Heart left ventricle (tissue), 16 donors: ENCODE data around the gene BICC1. TPM values are rescaled to one million over a fixed set of nuclear protein-coding genes. Genes with fewer than 3 reads are reported as not detected.

Experiments used
- ATAC-seq, 4 donors: fragments of 200-7000 bp; cut with Tn5 transposase; one replicate each; pipeline ENCODE4 v1.9.1; 2020 to 2022; ENCODE audit warnings: moderate library complexity in 4 of 4, mild to moderate bottlenecking in 3 of 4, moderate number of reproducible peaks in 1 of 4
- DNase-seq, 5 donors: peaks; one replicate each; pipeline ENCODE4 v3.0.0-alpha.2; 2020
- H3K27ac ChIP-seq, 12 donors: fragments of 200-600 bp; sonication (generic) in 4 of 12; one replicate each; pipeline versions ENCODE4 v1.5.0 to v1.8.0; 2016 to 2022; ENCODE audit warnings: mild to moderate bottlenecking in 2 of 12
- H3K27me3 ChIP-seq, 9 donors: fragments of 200-600 bp; sonication (generic) in 2 of 9; one replicate each; pipeline versions ENCODE4 v1.5.1 to v1.8.0; 2016 to 2022; ENCODE audit warnings: mild to moderate bottlenecking in 3 of 9
- H3K36me3 ChIP-seq, 9 donors: fragments of 200-600 bp; sonication (generic) in 2 of 9; one replicate each; pipeline versions ENCODE4 v1.5.0 to v1.8.0; 2018 to 2022; ENCODE audit warnings: mild to moderate bottlenecking in 2 of 9
- H3K4me1 ChIP-seq, 12 donors: fragments of 200-600 bp; sonication (generic) in 4 of 12; one replicate each; pipeline versions ENCODE4 v1.5.0 to v1.8.0; 2016 to 2022; ENCODE audit warnings: mild to moderate bottlenecking in 3 of 12
- H3K4me3 ChIP-seq, 12 donors: fragments of 200-600 bp; sonication (generic) in 4 of 12; one replicate each; pipeline versions ENCODE4 v1.5.0 to v1.8.0; 2017 to 2022; ENCODE audit warnings: mild to moderate bottlenecking in 9 of 12, moderate library complexity in 4 of 12
- H3K9me3 ChIP-seq, 12 donors: fragments of 200-600 bp; sonication (generic) in 4 of 12; one replicate each; pipeline versions ENCODE4 v1.5.0 to v1.8.0; 2016 to 2022; ENCODE audit warnings: mild to moderate bottlenecking in 1 of 12
- CTCF ChIP-seq, 12 donors: fragments of 200-600 bp; sonication (generic) in 4 of 12; IDR thresholded peaks; one replicate each; pipeline versions ENCODE4 v1.5.0 to v1.8.0; 2018 to 2022; ENCODE audit warnings: antibody characterized with exemption in 12 of 12, mild to moderate bottlenecking in 5 of 12
- POLR2A ChIP-seq, 2 donors: fragments of 450-650 bp; IDR thresholded peaks; one replicate each; pipeline ENCODE4 v1.6.1; 2017; ENCODE audit warnings: antibody characterized with exemption in 2 of 2, mild to moderate bottlenecking in 2 of 2, moderate library complexity in 2 of 2
- WGBS, 4 donors: extraction: QIAGEN DNeasy Blood & Tissue Kit in 2 of 4; methylation state at CpG; one replicate each; pipeline versions ENCODE4 v1.1.5 to v1.1.7; 2013 to 2018; 5-methylcytosine and 5-hydroxymethylcytosine counted together
- intact Hi-C, 10 donors: fragments of 100-400 bp; cut with DNase I; formaldehyde crosslinking; loops; one replicate each; pipeline versions ENCODE4 v1.11.1 to v1.14.2; 2022
- polyA plus RNA-seq, 2 donors: library from polyadenylated mRNA; stranded (reverse); fragments of 200-250 nt; gene quantifications; one replicate each; pipeline ENCODE4 v1.2.3, GENCODE V29; 2013
- total RNA-seq, 9 donors: library from RNA; depleted of rRNA in 2 of 9; stranded (reverse); fragments of >200 nt in 2 of 9; fragmentation: NEBNext Ultra II Directional in 3 of 9; extraction: Animal tissue kit (Norgen Biotek cat#: 25700) in 3 of 9; gene quantifications; one replicate each; pipeline versions ENCODE4 v1.1.0 to v1.2.4, GENCODE V29; 2016 to 2023
- donor health status: ischemic (EF 13 %, LVEDD 7.1; RV severe dilation, severe dysfunction).
- donor health status: healthy with polysubstance abuse.
- donor health status: DM: no; HTN: yes; CAD: no.
- donor health status: DM: no; HTN: no; CAD: no.
- donor health status: ischemic (EF 25% LVEDD 6.9; RV normal size, moderate dysfunction).
- donor health status: ischemic (EF 25% LVEDD 5.7; RV mildly dilated, moderate dysfunction).
- donor health status: healthy.
- donor health status: DM: yes; HTN: yes; CAD: no.
- donor health status: ischemic (EF 35%, LVEDD 5.7; RV mildly dilated, moderate dysfunction).
- donor health status: nonischemic (EF 11% LVEDD 7.7; RV severe dilation, severe dysfunction).
- donor health status: DM: yes; HTN: yes; CAD: no.
- donor health status: PGD.
- donor health status: ischemic (EF 29% LVEDD 5.4; RV normal size, mild dysfunction).
- donor health status: nonischemic (EF 23%, LVEDD 6.1; RV moderate dilation, normal function).

BICC1 gene
- total and polyA plus RNA-seq, 11 donors = 1.6 to 18.7 (median 4.8) TPM

- no peak for TF ChIP-seq POLR2A (IDR thresholded peaks at IDR 0.05)
- TF ChIP-seq CTCF (IDR thresholded peaks at IDR 0.05) = no peak
- ATAC-seq = no peak
- no peak overlapping the region for H3K27ac ChIP-seq
Measured at GRCh38 chr10:58615237-58615935, 102.7 kb downstream of the BICC1 start.

GRCh38 chr10:58618158-58618676, 105.5 kb downstream of the BICC1 start:
- H3K4me1 ChIP-seq = peaks cover 0 to 17% (median 6%) of the 10 kb centered on the region in 12 donors
- no peak overlapping the region for H3K27ac ChIP-seq
- no peak overlapping the region for H3K4me3 ChIP-seq
- TF ChIP-seq CTCF (IDR thresholded peaks at IDR 0.05) (no peak), POLR2A (IDR thresholded peaks at IDR 0.05) (no peak)
- ATAC-seq (no peak), DNase-seq (no peak)
- H3K9me3 ChIP-seq = no peaks in the 10 kb centered on the region
- no peaks in the 10 kb centered on the region for H3K36me3 ChIP-seq
- 77 to 87% (median 83%) methylated on average over 14 of the region's 14 CpGs for WGBS, 4 donors
- intact Hi-C loops = no loop called here
- H3K27me3 ChIP-seq = no peaks in the 10 kb centered on the region

More at GRCh38 chr10:58615237-58615935, 102.7 kb downstream of the BICC1 start:
- Histone ChIP-seq H3K9me3 (no peaks in the 10 kb centered on the region), H3K27me3 (no peaks in the 10 kb centered on the region), H3K36me3 (no peaks in the 10 kb centered on the region), H3K4me1 (peaks cover 0 to 10% (median 4%) of the 10 kb centered on the region in 12 donors), H3K4me3 (no peak overlapping the region)
- intact Hi-C loops = no loop called here
- WGBS, 4 donors = 81 to 91% (median 87%) methylated on average over 14 of the region's 14 CpGs
- DNase-seq = no peak

DNA sequence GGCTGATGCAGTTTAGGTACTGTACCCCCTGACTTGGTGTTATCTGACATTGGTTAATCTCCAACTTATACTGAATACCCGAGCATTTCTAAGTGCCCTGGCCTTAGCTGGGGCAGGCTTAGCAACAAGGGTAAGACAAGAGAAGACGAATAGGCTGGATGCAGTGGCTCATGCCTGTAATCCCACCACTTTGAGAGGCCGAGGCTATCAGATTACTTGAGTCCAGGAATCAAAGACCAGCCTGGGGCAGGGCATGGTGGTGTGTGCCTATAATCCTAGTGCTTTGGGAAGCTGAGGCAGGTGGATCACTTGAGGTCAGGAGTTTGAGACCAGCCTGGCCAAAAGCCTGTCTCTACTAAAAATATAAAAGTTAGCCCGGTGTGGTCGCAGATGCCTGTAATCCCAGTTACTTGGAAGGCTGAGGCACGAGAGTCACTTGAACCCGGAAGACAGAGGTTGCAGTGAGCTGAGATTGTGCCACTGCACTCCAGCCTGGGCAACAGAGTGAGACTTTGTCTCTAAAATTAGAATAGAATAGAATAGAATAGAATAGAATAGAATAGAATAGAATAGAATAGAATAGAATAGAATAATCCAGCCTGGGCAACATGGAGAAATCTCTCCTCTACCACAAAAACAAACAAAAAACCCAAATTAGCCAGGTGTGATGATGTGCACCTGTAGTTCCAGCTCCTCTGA, 108.9 kb downstream of the BICC1 start:
- no peaks in the 10 kb centered on the region for H3K27me3 ChIP-seq
- intact Hi-C loops = no loop called here
- no peak overlapping the region for H3K27ac ChIP-seq
- no peak for DNase-seq
- TF ChIP-seq CTCF (IDR thresholded peaks at IDR 0.05) (no peak), POLR2A (IDR thresholded peaks at IDR 0.05) (no peak)
- WGBS, 4 donors = 79 to 87% (median 81%) methylated on average over 7 of the region's 7 CpGs
- H3K4me3 ChIP-seq = no peak overlapping the region
- H3K36me3 ChIP-seq = no peaks in the 10 kb centered on the region
- no peaks in the 10 kb centered on the region for H3K9me3 ChIP-seq
- peaks cover 0 to 12% (median 0%) of the 10 kb centered on the region in 12 donors for H3K4me1 ChIP-seq
- ATAC-seq = no peak

- Histone ChIP-seq H3K9me3 (no peaks in the 10 kb centered on the region), H3K4me1 (peaks cover 0 to 12% (median 0%) of the 10 kb centered on the region in 12 donors), H3K4me3 (no peak overlapping the region), H3K27ac (no peak overlapping the region), H3K36me3 (no peaks in the 10 kb centered on the region), H3K27me3 (no peaks in the 10 kb centered on the region)
- ATAC-seq = no peak
- intact Hi-C loops = no loop called here
- DNase-seq = no peak
- TF ChIP-seq CTCF (IDR thresholded peaks at IDR 0.05) (no peak), POLR2A (IDR thresholded peaks at IDR 0.05) (no peak)
- WGBS, 4 donors = 32 to 69% (median 56%) methylated on average over 1 of the region's 1 CpG
Measured at GRCh38 chr10:58622246-58622645, 109.6 kb downstream of the BICC1 start.
